Endothelial cell (in vitro differentiated cells): ENCODE measurements around the gene DHRS3. TPM values are rescaled to one million over a fixed set of nuclear protein-coding genes. Genes with fewer than 3 reads are reported as not detected.
"Not testable (repeated sequence)": the region's sequence is repeated elsewhere in the genome, so short reads cannot be mapped to it uniquely, and the experiment has no call there.

ENCODE experiments used
- DNase-seq: peaks from one replicate; pipeline ENCODE4 v3.0.0; 2021; ENCODE audit warnings: low spot score
- H3K27ac Mint-ChIP-seq: one replicate; pipeline ENCODE4 v1.8.0; 2021; ENCODE audit warnings: mixed read lengths, inconsistent platforms; ENCODE audit not compliant: unreplicated experiment
- H3K27me3 Mint-ChIP-seq: one replicate; pipeline ENCODE4 v1.8.0; 2021; ENCODE audit warnings: mild to moderate bottlenecking, moderate library complexity, mixed read lengths, inconsistent platforms; ENCODE audit not compliant: unreplicated experiment
- H3K36me3 Mint-ChIP-seq: one replicate; pipeline ENCODE4 v1.8.0; 2021; ENCODE audit warnings: mild to moderate bottlenecking, low read depth, mixed read lengths, inconsistent platforms; ENCODE audit not compliant: unreplicated experiment
- H3K4me1 Mint-ChIP-seq: one replicate; pipeline ENCODE4 v1.8.0; 2021; ENCODE audit warnings: mild to moderate bottlenecking, mixed read lengths, inconsistent platforms; ENCODE audit not compliant: unreplicated experiment
- H3K4me3 Mint-ChIP-seq: one replicate; pipeline ENCODE4 v1.8.0; 2021; ENCODE audit warnings: mild to moderate bottlenecking, mixed read lengths, inconsistent platforms; ENCODE audit not compliant: unreplicated experiment
- H3K9me3 Mint-ChIP-seq: one replicate; pipeline ENCODE4 v1.8.0; 2021; ENCODE audit warnings: mixed read lengths, inconsistent platforms; ENCODE audit not compliant: unreplicated experiment
- total RNA-seq: library from RNA; stranded (reverse); fragmentation: NEBNext Ultra II Directional; extraction: Animal tissue kit (Norgen Biotek cat#: 25700); gene quantifications from one replicate; pipeline ENCODE4 v1.2.1, GENCODE V29; 2021; ENCODE audit not compliant: unreplicated experiment
- TF ChIP-seq, protein P1 (sequence below): fragments of 200-600 bp; sonication (generic); IDR thresholded peaks from one replicate; pipeline ENCODE4 v1.5.0; 2021; ENCODE audit warnings: antibody characterized with exemption; ENCODE audit not compliant: unreplicated experiment

Gene DHRS3
- total RNA-seq, 1 donor from 2014 or later: 5.7 TPM

GRCh38 chr1:12654657-12655056, 36.6 kb upstream of the DHRS3 start:
- Mint-ChIP-seq H3K4me1 (no peaks in the 10 kb centered on the region), H3K36me3 (peaks cover 6% of the 10 kb centered on the region), H3K27ac (no peak overlapping the region), H3K4me3 (no peak overlapping the region), H3K9me3 (no peaks in the 10 kb centered on the region), H3K27me3 (peaks cover 4% of the 10 kb centered on the region)
- no peak for DNase-seq
- TF ChIP-seq, protein P1, sequence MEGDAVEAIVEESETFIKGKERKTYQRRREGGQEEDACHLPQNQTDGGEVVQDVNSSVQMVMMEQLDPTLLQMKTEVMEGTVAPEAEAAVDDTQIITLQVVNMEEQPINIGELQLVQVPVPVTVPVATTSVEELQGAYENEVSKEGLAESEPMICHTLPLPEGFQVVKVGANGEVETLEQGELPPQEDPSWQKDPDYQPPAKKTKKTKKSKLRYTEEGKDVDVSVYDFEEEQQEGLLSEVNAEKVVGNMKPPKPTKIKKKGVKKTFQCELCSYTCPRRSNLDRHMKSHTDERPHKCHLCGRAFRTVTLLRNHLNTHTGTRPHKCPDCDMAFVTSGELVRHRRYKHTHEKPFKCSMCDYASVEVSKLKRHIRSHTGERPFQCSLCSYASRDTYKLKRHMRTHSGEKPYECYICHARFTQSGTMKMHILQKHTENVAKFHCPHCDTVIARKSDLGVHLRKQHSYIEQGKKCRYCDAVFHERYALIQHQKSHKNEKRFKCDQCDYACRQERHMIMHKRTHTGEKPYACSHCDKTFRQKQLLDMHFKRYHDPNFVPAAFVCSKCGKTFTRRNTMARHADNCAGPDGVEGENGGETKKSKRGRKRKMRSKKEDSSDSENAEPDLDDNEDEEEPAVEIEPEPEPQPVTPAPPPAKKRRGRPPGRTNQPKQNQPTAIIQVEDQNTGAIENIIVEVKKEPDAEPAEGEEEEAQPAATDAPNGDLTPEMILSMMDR: no peak

GRCh38 chr1:12654004-12654567, 36.1 kb upstream of the DHRS3 start:
- Mint-ChIP-seq H3K36me3 (peaks cover 7% of the 10 kb centered on the region), H3K27ac (no peak overlapping the region), H3K27me3 (peaks cover 8% of the 10 kb centered on the region), H3K9me3 (no peaks in the 10 kb centered on the region), H3K4me1 (no peaks in the 10 kb centered on the region), H3K4me3 (no peak overlapping the region)
- no peak for DNase-seq
- TF ChIP-seq, protein P1: no peak

GRCh38 chr1:12649971-12650421, 32.0 kb upstream of the DHRS3 start:
- no peak overlapping the region for H3K27ac Mint-ChIP-seq

GRCh38 chr1:12648741-12649140, 30.7 kb upstream of the DHRS3 start:
- Mint-ChIP-seq H3K4me3 (no peak overlapping the region), H3K4me1 (no peaks in the 10 kb centered on the region), H3K9me3 (no peaks in the 10 kb centered on the region), H3K27ac (no peak overlapping the region), H3K27me3 (peaks cover 6% of the 10 kb centered on the region), H3K36me3 (peaks cover 12% of the 10 kb centered on the region)
- no peak for DNase-seq
- TF ChIP-seq, protein P1: no peak

More at GRCh38 chr1:12649971-12650421, 32.0 kb upstream of the DHRS3 start:
- Mint-ChIP-seq H3K36me3 (peaks cover 12% of the 10 kb centered on the region), H3K4me3 (no peak overlapping the region), H3K4me1 (no peaks in the 10 kb centered on the region), H3K27me3 (peaks cover 6% of the 10 kb centered on the region), H3K9me3 (no peaks in the 10 kb centered on the region)
- TF ChIP-seq, protein P1: no peak
- no peak for DNase-seq

GRCh38 chr1:12645401-12645800, 27.4 kb upstream of the DHRS3 start:
- not testable (repeated sequence) for H3K4me3 Mint-ChIP-seq, H3K9me3 Mint-ChIP-seq, H3K27ac Mint-ChIP-seq, H3K27me3 Mint-ChIP-seq, DNase-seq, H3K4me1 Mint-ChIP-seq
- H3K36me3 Mint-ChIP-seq: peaks cover 14% of the 10 kb centered on the region
